IgD-negative memory B cell (primary cell): Measurements from ENCODE around the gene PCCA. TPM values are rescaled to one million over a fixed set of nuclear protein-coding genes. Genes with fewer than 3 reads are reported as not detected.
"Not testable (repeated sequence)": the region's sequence is repeated elsewhere in the genome, so short reads cannot be mapped to it uniquely, and the experiment has no call there.

Source experiments
- H3K27ac Mint-ChIP-seq, 3 donors: one replicate each; pipeline ENCODE4 v1.8.0; 2020 to 2022; ENCODE audit warnings: mild to moderate bottlenecking in 3 of 3, mixed read lengths in 3 of 3, moderate library complexity in 1 of 3
- H3K27me3 Mint-ChIP-seq: one replicate; pipeline ENCODE4 v1.8.0; 2021; ENCODE audit warnings: mixed read lengths
- H3K36me3 Mint-ChIP-seq: one replicate; pipeline ENCODE4 v1.8.0; 2020; ENCODE audit warnings: mild to moderate bottlenecking, mixed read lengths
- H3K4me1 Mint-ChIP-seq, 3 donors: one replicate each; pipeline ENCODE4 v1.8.0; 2020 to 2022; ENCODE audit warnings: mixed read lengths in 3 of 3, mild to moderate bottlenecking in 1 of 3
- H3K4me3 Mint-ChIP-seq, 4 donors: one replicate each; pipeline ENCODE4 v1.8.0; 2020 to 2022; ENCODE audit warnings: mild to moderate bottlenecking in 4 of 4, mixed read lengths in 4 of 4, moderate library complexity in 3 of 4
- H3K9me3 Mint-ChIP-seq, 3 donors: one replicate each; pipeline ENCODE4 v1.8.0; 2020 to 2021; ENCODE audit warnings: mixed read lengths in 3 of 3, mild to moderate bottlenecking in 1 of 3
- polyA plus RNA-seq: library from polyadenylated mRNA; unstranded; fragments of 300-500 nt; fragmentation: Illumina TruSeq; gene quantifications from one replicate; pipeline ENCODE4 v1.2.3, GENCODE V29; 2021

The PCCA gene
- polyA plus RNA-seq, 1 donor from 2014 or later: 8.5 TPM

DNA sequence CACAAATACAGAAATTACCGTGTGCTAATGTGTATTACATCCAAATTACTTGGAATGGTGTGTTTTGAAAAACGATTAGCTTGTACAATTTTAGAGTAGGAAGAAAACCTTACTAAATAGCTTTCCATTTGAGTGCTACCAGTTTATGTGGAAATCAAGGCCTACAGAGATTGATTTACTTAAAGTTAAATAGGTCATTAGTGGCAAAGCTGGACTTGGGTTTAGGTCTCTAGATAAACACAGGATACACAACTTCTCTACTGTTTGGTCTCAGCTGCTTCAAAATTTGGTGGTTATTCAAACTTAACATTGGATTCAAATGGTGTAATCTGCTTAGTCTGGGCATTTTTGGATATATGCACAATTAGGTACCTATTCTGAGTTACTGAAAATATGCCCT lies 21.4 kb downstream of the PCCA start:
- Mint-ChIP-seq H3K4me1 (peaks cover 8 to 15% (median 15%) of the 10 kb centered on the region in 3 donors), H3K27ac (no peak overlapping the region), H3K4me3 (no peak overlapping the region), H3K27me3 (no peaks in the 10 kb centered on the region), H3K9me3 (no peaks in the 10 kb centered on the region), H3K36me3 (peaks cover 9% of the 10 kb centered on the region)

DNA sequence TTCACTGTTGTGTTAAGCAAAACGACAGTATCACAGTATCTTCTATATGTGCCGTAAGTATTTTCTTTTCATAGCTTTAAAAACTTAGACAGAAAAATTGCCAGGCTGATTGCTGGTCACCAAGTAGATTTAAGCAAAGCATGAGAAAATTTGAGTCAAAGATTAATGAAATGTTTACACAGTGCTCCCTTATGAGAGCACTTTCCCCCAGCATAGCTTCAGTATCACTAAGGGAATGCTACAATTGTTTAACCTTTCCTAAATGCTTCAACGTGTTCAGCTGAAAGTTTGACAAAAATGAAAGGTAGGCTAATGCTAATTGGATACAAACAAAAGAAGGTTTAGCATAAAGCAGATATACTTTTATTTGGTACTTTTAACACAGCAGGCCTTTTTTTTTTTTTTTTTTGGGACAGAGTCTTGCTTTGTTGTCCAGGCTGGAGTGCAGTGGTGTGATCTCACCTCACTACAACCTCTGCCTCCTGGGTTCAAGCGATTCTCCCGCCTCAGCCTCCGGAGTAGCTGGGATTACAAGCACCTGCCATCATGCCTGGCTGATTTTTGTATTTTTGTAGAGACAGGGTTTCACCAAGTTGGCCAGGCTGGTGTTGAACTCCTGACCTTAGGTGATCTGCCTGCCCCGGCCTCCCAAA lies 23.4 kb downstream of the PCCA start:
- no peaks in the 10 kb centered on the region for H3K9me3 Mint-ChIP-seq
- H3K4me1 Mint-ChIP-seq: peaks cover 7 to 16% (median 12%) of the 10 kb centered on the region in 3 donors
- H3K27ac Mint-ChIP-seq: no peak overlapping the region
- peaks cover 9% of the 10 kb centered on the region for H3K36me3 Mint-ChIP-seq
- H3K4me3 Mint-ChIP-seq: no peak overlapping the region
- no peaks in the 10 kb centered on the region for H3K27me3 Mint-ChIP-seq

DNA sequence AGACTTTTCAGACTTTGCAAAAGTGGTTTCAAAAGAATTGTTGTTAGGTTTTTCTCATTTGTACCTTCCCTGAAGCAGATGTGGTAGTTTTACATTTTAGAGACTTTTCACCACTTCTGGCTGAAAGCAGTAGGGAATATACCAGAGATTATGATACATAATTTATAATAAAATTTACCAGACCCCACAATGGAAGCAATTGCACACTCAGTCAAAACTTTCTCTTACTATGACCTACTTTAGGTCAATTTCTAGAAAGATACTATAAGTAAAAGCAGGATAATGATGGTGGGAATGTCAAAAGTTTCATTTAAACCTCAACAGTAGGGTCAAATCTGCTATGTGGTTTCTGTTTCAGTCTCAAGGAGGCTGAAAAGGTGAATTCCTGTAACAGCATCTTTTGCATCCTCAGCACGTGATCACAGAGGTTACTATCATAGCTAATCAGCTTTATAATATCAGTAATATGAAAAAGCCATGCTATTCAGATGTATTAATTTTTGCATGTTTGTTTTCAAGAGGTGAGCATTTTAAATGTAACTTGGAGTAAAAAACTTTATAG lies 26.9 kb downstream of the PCCA start:
- no peak overlapping the region for H3K27ac Mint-ChIP-seq

DNA sequence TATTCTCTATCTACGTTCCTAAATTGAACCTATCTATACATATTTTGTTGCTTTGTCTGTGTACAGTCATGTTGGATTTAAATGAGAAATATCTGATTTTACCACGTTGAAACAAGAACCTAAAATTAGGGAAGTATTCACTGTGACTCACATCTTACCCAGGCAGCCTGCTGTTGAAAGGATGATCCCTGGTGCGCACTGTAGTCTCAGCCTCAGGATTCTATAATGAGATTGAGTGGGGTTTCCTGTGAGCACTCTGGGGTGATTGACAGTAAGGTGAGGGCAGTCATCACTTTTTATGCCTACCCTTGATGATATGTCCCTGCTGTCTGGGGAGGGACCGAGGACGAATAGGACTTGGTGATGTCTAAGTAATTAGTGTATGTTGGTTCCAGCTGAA lies 35.4 kb downstream of the PCCA start:
- H3K27ac Mint-ChIP-seq: peak overlapping the region in 1 of 3 donors; percentile 52
- H3K27me3 Mint-ChIP-seq: no peaks in the 10 kb centered on the region
- H3K36me3 Mint-ChIP-seq: peaks cover 10% of the 10 kb centered on the region
- peaks cover 3 to 11% (median 7%) of the 10 kb centered on the region in 3 donors for H3K4me1 Mint-ChIP-seq
- peaks cover 2 to 5% (median 3%) of the 10 kb centered on the region in 3 donors for H3K9me3 Mint-ChIP-seq
- no peak overlapping the region for H3K4me3 Mint-ChIP-seq

More for the DNA sequence above, 26.9 kb downstream of the PCCA start:
- peaks cover 0 to 7% (median 4%) of the 10 kb centered on the region in 3 donors for H3K4me1 Mint-ChIP-seq
- no peaks in the 10 kb centered on the region for H3K27me3 Mint-ChIP-seq
- no peaks in the 10 kb centered on the region for H3K9me3 Mint-ChIP-seq
- H3K36me3 Mint-ChIP-seq: peaks cover 15% of the 10 kb centered on the region
- H3K4me3 Mint-ChIP-seq: no peak overlapping the region

DNA sequence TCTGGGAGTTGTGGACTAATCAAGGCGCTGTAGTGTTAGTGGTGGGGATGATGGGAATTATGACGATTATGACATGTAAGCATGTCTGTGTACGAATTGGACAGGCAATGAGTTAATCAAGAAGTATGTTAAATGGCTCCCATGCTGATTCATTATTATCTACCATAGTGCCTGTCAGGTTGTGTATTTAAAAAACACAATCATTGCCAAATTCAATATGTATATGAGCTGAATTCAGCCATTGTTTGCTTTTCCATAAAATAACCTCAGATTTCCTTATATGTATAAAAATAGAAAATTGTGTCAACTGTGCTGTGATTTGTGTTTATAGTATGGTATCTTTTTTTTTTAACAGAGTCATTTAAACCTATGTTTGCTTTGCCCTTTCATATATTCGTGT lies 37.1 kb downstream of the PCCA start:
- Mint-ChIP-seq H3K4me3 (no peak overlapping the region), H3K9me3 (peaks cover 2 to 5% (median 3%) of the 10 kb centered on the region in 3 donors), H3K4me1 (peaks cover 10 to 18% (median 14%) of the 10 kb centered on the region in 3 donors), H3K27me3 (no peaks in the 10 kb centered on the region), H3K36me3 (peaks cover 7% of the 10 kb centered on the region), H3K27ac (no peak overlapping the region)

DNA sequence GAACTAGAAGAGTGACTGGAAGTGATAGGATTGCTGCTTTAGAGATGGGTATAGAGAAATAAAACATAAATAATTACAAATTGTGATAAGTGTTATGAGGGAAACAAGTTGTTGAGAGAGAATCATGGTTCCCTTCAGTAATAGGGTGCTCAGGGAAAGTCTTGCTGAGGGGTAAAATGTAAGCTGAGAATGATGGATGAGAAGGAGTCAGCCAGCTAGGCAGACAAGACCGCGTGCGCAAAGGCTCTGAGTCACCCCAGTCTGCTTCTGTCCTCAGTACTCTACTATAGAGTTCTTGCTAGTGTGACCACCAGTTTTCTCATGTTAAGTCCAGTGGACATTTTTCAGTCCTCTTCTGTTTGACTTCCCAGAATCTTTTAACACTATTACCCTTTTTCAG lies 39.5 kb downstream of the PCCA start:
- H3K9me3 Mint-ChIP-seq: no peaks in the 10 kb centered on the region
- peaks cover 5% of the 10 kb centered on the region for H3K36me3 Mint-ChIP-seq
- no peak overlapping the region for H3K4me3 Mint-ChIP-seq
- H3K27me3 Mint-ChIP-seq: no peaks in the 10 kb centered on the region
- H3K4me1 Mint-ChIP-seq: peaks cover 10 to 18% (median 16%) of the 10 kb centered on the region in 3 donors
- H3K27ac Mint-ChIP-seq: no peak overlapping the region

DNA sequence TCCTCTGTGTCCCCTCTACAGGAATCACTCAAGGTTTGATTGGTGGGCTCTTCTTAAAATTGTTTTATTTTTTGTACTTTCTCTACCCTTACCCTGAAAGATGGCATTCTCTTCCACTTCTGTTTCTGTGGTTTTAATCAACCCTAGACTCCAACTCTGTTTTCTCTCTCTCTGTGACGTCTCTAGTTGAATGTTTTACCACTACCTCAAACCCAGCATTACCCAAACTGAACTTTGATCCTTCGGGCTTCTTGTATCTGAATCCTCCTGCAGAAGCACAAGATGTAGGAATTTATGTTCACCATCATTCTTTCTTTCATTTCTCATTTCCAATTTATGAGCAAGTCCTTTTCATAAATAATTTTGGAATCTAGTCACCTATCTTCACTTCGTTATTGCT lies 39.9 kb downstream of the PCCA start:
- H3K9me3 Mint-ChIP-seq: no peaks in the 10 kb centered on the region
- H3K27me3 Mint-ChIP-seq: no peaks in the 10 kb centered on the region
- no peak overlapping the region for H3K27ac Mint-ChIP-seq
- peaks cover 5% of the 10 kb centered on the region for H3K36me3 Mint-ChIP-seq
- peaks cover 10 to 18% (median 16%) of the 10 kb centered on the region in 3 donors for H3K4me1 Mint-ChIP-seq
- no peak overlapping the region for H3K4me3 Mint-ChIP-seq

DNA sequence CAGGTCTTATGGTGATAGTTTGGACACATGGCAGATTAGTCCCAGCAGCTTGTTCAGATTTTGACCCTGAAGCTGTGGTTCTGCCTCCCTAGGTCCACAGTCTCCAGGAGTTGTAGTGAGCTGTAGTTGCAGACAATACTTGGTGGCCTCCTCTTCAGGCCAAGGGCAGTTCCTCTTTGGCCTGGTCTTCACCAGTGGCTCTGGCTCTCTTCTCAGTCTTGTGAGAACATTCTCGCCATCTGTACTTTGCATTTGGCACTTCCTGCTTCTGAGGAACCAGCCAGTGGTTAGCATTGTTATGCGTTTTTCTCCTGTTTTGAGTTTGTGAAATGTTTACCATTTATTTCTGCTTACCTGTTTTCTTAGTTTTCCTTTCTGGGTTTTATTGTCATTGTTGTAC lies 40.7 kb downstream of the PCCA start:
- Mint-ChIP-seq H3K9me3 (no peaks in the 10 kb centered on the region), H3K27ac (peak overlapping the region in 1 of 3 donors; percentile 34), H3K4me1 (peaks cover 10 to 18% (median 16%) of the 10 kb centered on the region in 3 donors), H3K36me3 (peaks cover 9% of the 10 kb centered on the region), H3K27me3 (no peaks in the 10 kb centered on the region), H3K4me3 (peak overlapping the region in 1 of 4 donors; percentile 53)

DNA sequence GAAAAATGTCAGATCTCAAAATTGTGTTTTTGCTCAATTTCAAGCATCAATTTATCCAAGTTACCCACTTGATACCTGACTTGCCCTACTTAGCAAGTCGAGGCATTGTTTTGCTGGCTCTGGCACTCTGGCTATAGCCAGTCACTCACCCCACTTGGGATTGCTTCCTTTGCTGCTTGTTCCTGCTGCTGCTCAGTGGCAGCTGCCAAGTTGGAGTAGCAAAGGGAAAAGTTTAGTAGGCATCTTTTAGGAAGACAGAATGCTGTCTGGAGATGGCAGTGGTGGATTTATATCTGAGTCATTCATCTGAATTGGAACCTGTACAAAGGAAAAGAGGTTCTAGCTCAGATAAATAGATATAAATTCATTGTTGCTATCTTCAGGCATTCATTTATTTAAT lies 41.2 kb downstream of the PCCA start:
- H3K27ac Mint-ChIP-seq: peak overlapping the region in 1 of 3 donors; percentile 25
- H3K36me3 Mint-ChIP-seq: peaks cover 9% of the 10 kb centered on the region
- no peaks in the 10 kb centered on the region for H3K9me3 Mint-ChIP-seq
- H3K27me3 Mint-ChIP-seq: no peaks in the 10 kb centered on the region
- peaks cover 10 to 18% (median 16%) of the 10 kb centered on the region in 3 donors for H3K4me1 Mint-ChIP-seq
- H3K4me3 Mint-ChIP-seq: peak overlapping the region in 1 of 4 donors; percentile 53

DNA sequence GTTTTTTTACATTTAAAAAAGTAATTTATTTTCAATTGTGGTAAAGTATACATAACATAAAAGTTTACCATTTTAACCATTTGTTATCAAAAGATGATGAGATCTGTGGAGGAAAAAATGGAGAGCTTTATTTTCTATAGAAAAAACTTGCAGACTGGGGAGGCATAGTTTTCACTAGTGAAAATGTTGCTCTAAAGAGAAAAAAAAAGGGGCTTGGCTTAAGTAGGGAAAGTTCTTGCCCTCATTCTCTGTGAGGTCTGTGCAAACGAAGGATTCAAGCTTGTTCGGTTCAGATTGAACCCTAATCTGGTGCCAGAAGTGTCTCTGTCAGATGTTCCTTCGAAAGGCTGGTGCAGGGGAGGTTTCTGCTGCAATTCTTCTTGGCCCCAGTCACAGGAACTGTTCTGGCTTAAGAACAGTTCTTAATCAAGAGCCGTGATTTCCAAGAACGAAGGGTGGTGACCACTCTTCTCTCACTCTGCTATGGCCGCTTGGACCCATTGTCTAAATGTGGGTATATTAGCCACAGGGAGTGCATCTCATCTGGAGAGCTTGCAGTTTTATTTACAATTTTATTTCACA lies 42.1 kb downstream of the PCCA start:
- Mint-ChIP-seq H3K9me3 (no peaks in the 10 kb centered on the region), H3K27ac (no peak overlapping the region), H3K4me1 (peaks cover 10 to 18% (median 16%) of the 10 kb centered on the region in 3 donors), H3K36me3 (peaks cover 14% of the 10 kb centered on the region), H3K27me3 (no peaks in the 10 kb centered on the region), H3K4me3 (peak overlapping the region in 1 of 4 donors; percentile 9)

DNA sequence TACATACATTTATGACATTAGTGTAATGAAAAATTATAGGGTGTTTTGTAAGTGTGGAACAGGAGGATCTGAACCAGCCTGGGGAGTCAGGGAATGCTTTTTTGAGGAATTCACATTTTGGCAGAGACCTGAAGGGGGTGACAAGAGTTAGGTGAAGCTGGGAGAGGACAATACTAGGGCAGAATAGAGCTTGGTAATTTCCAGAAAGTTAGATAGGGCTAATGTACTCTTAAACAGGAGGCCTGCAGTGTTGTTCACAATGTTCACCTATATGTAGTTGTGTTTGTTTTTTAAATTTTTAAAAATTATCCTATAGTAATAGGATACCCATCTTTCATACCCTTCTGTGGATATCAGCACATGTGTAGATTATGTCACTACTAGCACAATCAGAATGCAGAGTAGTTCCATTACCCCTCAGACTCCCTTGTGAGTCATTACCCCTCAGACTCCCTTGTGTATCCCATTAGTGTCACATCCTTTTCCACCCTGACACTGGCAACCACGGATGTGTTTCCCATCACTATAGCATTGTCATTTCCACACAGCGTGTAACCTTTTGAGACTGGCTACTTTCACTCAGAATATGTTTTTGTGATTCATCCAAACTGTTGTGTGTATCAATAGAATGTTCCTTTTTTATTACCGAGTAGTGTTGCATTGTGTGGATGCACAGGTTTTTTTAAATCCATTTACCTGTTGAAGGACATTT lies 43.1 kb downstream of the PCCA start:
- H3K27me3 Mint-ChIP-seq: no peaks in the 10 kb centered on the region
- peaks cover 10 to 18% (median 16%) of the 10 kb centered on the region in 3 donors for H3K4me1 Mint-ChIP-seq
- H3K27ac Mint-ChIP-seq: no peak overlapping the region
- H3K4me3 Mint-ChIP-seq: no peak overlapping the region
- peaks cover 15% of the 10 kb centered on the region for H3K36me3 Mint-ChIP-seq
- no peaks in the 10 kb centered on the region for H3K9me3 Mint-ChIP-seq

DNA sequence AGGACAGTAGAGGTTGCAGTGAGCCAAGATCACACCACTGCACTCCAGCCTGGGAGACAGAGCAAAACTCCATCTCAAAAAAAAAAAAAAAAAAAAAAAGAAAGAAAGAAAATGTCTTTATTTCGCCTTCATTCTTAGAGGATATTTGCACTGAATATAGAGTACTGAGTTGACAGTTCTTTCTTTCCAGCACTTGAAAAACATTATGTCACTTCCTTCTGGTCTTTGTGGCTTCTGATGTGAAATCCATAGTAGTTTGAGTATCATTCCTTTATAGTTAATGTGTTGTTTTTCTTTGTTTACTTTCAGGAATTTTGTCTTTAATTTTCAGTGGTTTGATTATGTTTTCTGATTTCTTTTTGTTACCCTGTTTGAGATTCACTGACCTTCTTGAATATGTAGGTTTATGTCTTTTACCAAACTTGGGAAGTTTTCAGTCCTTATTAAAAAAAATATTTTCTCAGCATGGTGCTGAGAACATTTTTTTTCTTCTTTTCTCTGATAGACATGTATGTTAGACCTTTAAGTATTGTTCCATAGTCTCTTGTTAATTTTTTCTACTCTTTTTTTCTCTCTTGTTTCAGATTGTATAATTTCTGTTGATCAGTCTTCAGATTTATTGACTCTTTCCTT lies 50.1 kb downstream of the PCCA start:
- Mint-ChIP-seq H3K27me3 (no peaks in the 10 kb centered on the region), H3K4me3 (no peak overlapping the region), H3K36me3 (peaks cover 27% of the 10 kb centered on the region), H3K9me3 (peaks cover 2 to 7% (median 2%) of the 10 kb centered on the region in 3 donors), H3K27ac (no peak overlapping the region), H3K4me1 (no peaks in the 10 kb centered on the region)

DNA sequence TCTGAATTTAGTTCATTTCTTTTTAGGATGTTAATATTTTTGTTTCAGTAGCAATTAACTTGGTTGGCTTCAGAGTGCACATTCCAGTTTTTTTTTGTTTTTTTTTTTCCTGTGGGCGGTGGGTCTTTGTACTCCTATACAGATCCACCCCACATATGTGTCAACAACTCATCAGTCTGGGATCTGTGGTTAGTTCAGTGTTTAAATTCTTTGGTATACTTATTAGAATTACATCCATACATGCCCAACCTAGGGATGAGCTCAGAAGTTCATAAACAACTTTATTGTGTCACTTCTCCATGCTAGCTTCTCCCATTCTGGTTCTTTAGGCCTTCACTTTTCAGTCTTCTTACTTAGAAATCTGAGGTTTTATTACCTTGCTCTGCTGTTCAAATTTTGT lies 50.9 kb downstream of the PCCA start:
- no peaks in the 10 kb centered on the region for H3K4me1 Mint-ChIP-seq
- peaks cover 2 to 7% (median 2%) of the 10 kb centered on the region in 3 donors for H3K9me3 Mint-ChIP-seq
- no peak overlapping the region for H3K27ac Mint-ChIP-seq
- no peaks in the 10 kb centered on the region for H3K27me3 Mint-ChIP-seq
- H3K4me3 Mint-ChIP-seq: no peak overlapping the region
- H3K36me3 Mint-ChIP-seq: peaks cover 27% of the 10 kb centered on the region

DNA sequence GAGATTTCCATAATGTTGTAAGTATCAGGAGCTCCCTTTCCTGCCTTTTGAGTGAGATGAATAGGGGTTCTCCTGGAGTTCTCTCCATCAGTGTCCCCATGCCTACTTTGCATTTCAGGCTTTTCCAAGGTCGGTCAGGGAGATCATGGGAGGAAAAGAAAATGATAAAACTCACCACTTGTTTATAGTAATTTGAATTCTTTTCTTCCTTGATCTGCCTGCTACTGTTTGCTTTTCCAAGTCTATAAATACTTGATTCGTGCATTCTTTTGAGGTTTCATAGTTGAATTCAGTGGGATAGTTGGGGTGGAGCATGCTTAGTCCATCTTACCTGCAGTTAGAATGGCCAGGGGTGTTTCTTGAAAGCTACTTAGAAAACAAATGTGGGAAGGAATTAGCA lies 51.5 kb downstream of the PCCA start:
- H3K27ac Mint-ChIP-seq: no peak overlapping the region
- H3K36me3 Mint-ChIP-seq: peaks cover 30% of the 10 kb centered on the region
- no peaks in the 10 kb centered on the region for H3K27me3 Mint-ChIP-seq
- H3K9me3 Mint-ChIP-seq: peaks cover 2 to 7% (median 2%) of the 10 kb centered on the region in 3 donors
- no peaks in the 10 kb centered on the region for H3K4me1 Mint-ChIP-seq
- no peak overlapping the region for H3K4me3 Mint-ChIP-seq

DNA sequence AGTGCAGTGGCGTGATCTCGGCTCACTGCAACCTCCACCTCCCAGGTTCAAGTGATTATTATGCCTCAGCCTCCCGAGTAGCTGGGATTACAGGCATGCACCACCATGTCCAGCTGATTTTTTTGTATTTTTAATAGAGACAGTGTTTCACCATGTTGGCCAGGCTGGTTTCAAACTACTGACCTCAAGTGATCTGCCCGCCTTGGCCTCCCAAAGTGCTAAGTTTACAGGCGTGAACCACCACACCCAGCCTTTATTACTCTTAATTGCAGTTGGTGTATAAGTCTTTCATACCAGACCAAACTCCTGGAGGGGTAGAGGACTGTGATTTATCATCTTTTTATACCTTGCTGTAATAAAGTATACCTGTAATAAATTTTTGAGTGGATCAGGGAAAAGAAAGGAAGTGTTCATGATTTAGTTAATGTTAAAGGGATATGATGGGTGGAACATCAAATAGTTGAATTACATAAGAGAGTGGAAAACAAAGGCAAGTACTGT lies 52.6 kb downstream of the PCCA start:
- H3K4me1 Mint-ChIP-seq, H3K4me3 Mint-ChIP-seq, H3K9me3 Mint-ChIP-seq, H3K27me3 Mint-ChIP-seq, H3K27ac Mint-ChIP-seq: not testable (repeated sequence)
- H3K36me3 Mint-ChIP-seq: peaks cover 25% of the 10 kb centered on the region
